Keratinocyte (primary cell): ENCODE measurements around the gene NKD1. TPM values are rescaled to one million over a fixed set of nuclear protein-coding genes. Genes with fewer than 3 reads are reported as not detected.

Source experiments
- DNase-seq: peaks from one replicate; pipeline ENCODE4 v3.0.0-alpha.2; 2011; ENCODE audit warnings: low read depth, missing footprints, low spot score
- FAIRE-seq: peaks from 2 replicates; lab custom pipeline; 2011; peaks lifted over from hg19 to GRCh38; lab: Jason Lieb, UNC
- H2AFZ ChIP-seq: 2 replicates; pipeline ENCODE4 v1.6.0; 2012; ENCODE audit warnings: low read length, control low read depth, inconsistent platforms; ENCODE audit not compliant: control insufficient read depth
- H3K27ac ChIP-seq: 2 replicates; pipeline ENCODE4 v1.5.1; 2011; ENCODE audit warnings: low read length; ENCODE audit not compliant: control insufficient read depth, insufficient read depth
- H3K27me3 ChIP-seq: 3 replicates; pipeline ENCODE4 v1.6.0; 2011; ENCODE audit warnings: low read length; ENCODE audit not compliant: control insufficient read depth, insufficient read depth; ENCODE audit errors: extremely low read depth
- H3K36me3 ChIP-seq, 2 experiments: 2 replicates in 1 of 2; 3 replicates in 1 of 2; pipeline ENCODE4 v1.5.1; 2011; ENCODE audit warnings: low read length in 2 of 2, mild to moderate bottlenecking in 1 of 2; ENCODE audit not compliant: control insufficient read depth in 2 of 2, insufficient read depth in 2 of 2; ENCODE audit errors: extremely low read depth in 1 of 2
- H3K4me1 ChIP-seq: 3 replicates; pipeline ENCODE4 v1.5.1; 2011; ENCODE audit warnings: low read length; ENCODE audit not compliant: control insufficient read depth, insufficient read depth; ENCODE audit errors: extremely low read depth
- H3K4me2 ChIP-seq: 3 replicates; pipeline ENCODE4 v1.6.0; 2011; ENCODE audit warnings: low read depth, low read length; ENCODE audit not compliant: control insufficient read depth, insufficient read depth; ENCODE audit errors: extremely low read depth
- H3K4me3 ChIP-seq, 3 experiments: fragments of 200-600 bp in 1 of 3; sonication (generic) in 1 of 3; 2 replicates in 2 of 3; 3 replicates in 1 of 3; pipeline ENCODE4 v1.5.1; 2011 to 2016; ENCODE audit warnings: low read length in 3 of 3, mild to moderate bottlenecking in 3 of 3, control low read depth in 2 of 3, inconsistent platforms in 1 of 3, low read depth in 1 of 3, mixed read lengths in 1 of 3, mixed run types in 1 of 3, moderate library complexity in 1 of 3; ENCODE audit not compliant: control insufficient read depth in 2 of 3, insufficient read depth in 2 of 3; ENCODE audit errors: extremely low read depth in 1 of 3
- H3K79me2 ChIP-seq: 2 replicates; pipeline ENCODE4 v1.6.0; 2012; ENCODE audit warnings: low read length; ENCODE audit not compliant: control insufficient read depth, insufficient read depth
- H3K9ac ChIP-seq: 3 replicates; pipeline ENCODE4 v1.6.0; 2011; ENCODE audit warnings: low read length; ENCODE audit not compliant: control insufficient read depth, insufficient read depth; ENCODE audit errors: extremely low read depth
- H3K9me1 ChIP-seq: 3 replicates; pipeline ENCODE4 v1.6.0; 2011; ENCODE audit warnings: low read length; ENCODE audit not compliant: control insufficient read depth, insufficient read depth; ENCODE audit errors: extremely low read depth
- H3K9me3 ChIP-seq: 2 replicates; pipeline ENCODE4 v1.5.1; 2012; ENCODE audit warnings: low read depth, low read length; ENCODE audit not compliant: control insufficient read depth
- H4K20me1 ChIP-seq: 3 replicates; pipeline ENCODE4 v1.6.0; 2011; ENCODE audit warnings: low read length; ENCODE audit not compliant: control insufficient read depth, insufficient read depth; ENCODE audit errors: extremely low read depth
- CTCF ChIP-seq, 3 experiments: IDR thresholded peaks in 1 of 3; conservative IDR thresholded peaks in 1 of 3; optimal IDR thresholded peaks in 1 of 3; 2 replicates in 2 of 3; 3 replicates in 1 of 3; pipeline versions ENCODE3 to v1.5.1; 2011; ENCODE audit warnings: low read length in 3 of 3, mild to moderate bottlenecking in 3 of 3, moderate library complexity in 2 of 3, control low read depth in 1 of 3, inconsistent platforms in 1 of 3; ENCODE audit not compliant: insufficient read depth in 2 of 3; ENCODE audit errors: extremely low read depth in 1 of 3
- EZH2 ChIP-seq: IDR thresholded peaks from one replicate; pipeline ENCODE4 v1.6.1; 2012; ENCODE audit warnings: inconsistent platforms, mild to moderate bottlenecking, low read length, moderate library complexity
- dilution Hi-C: fragments of 300-500 bp; cut with MboI; formaldehyde crosslinking; loops from one replicate; pipeline ENCODE4 v1.7.0; 2020; ENCODE audit warnings: low sequenced_read_pairs; ENCODE audit not compliant: extremely low pct_ligation_motif_present
- polyA plus RNA-seq, 5 experiments: library from polyadenylated mRNA; depleted of rRNA in 3 of 5; stranded (reverse) in 3 of 5; stranded (forward) in 1 of 5; unstranded in 1 of 5; fragments of >200 nt; gene quantifications; 1 replicate in 1 of 5; 2 replicates in 3 of 5; 3 replicates in 1 of 5; pipeline versions ENCODE4 v1.2.1 to v1.2.3, GENCODE V29; 2011 to 2012; ENCODE audit warnings: missing spikeins in 2 of 5, low read depth in 1 of 5, low replicate concordance in 1 of 5

The NKD1 gene
- polyA plus RNA-seq, 1 donor (not counting 4 experiments of a cell fraction or from before 2014, with no cell fraction given), result 0.62 TPM

GRCh38 chr16:50539053-50539695 lies 9.0 kb upstream of the NKD1 start:
- Histone ChIP-seq H3K27me3 (no peaks in the 10 kb centered on the region), H3K9me1 (no peaks in the 10 kb centered on the region), H3K79me2 (no peaks in the 10 kb centered on the region), H2AFZ (no peak overlapping the region), H3K36me3 (no peaks in the 10 kb centered on the region), H3K4me1 (peaks cover 18% of the 10 kb centered on the region), H3K27ac (no peak overlapping the region), H3K4me3 (peak overlapping the region in 2 of 3 experiments; percentile 14 to 26), H3K9me3 (no peaks in the 10 kb centered on the region), H4K20me1 (no peaks in the 10 kb centered on the region), H3K9ac (no peak overlapping the region), H3K4me2 (peak overlapping the region; percentile 33)
- TF ChIP-seq CTCF (optimal IDR thresholded peaks at IDR 0.05 in 1 of 3, IDR thresholded peaks at IDR 0.05 in 1 of 3, conservative IDR thresholded peaks at IDR 0.05 in 1 of 3; ENCODE audit: extremely low read depth in 1 of 3, insufficient read depth in 2 of 3, low read length in 3 of 3) (no peak), EZH2 (no peak)
- DNase-seq (no peak), FAIRE-seq (no peak)
- dilution Hi-C loops, result no loop called here

- Histone ChIP-seq H3K36me3 (no peaks in the 10 kb centered on the region), H3K4me3 (no peak overlapping the region), H3K27ac (no peak overlapping the region), H3K4me1 (peaks cover 18% of the 10 kb centered on the region), H2AFZ (no peak overlapping the region), H3K27me3 (no peaks in the 10 kb centered on the region), H3K9me3 (no peaks in the 10 kb centered on the region), H3K79me2 (no peaks in the 10 kb centered on the region), H4K20me1 (no peaks in the 10 kb centered on the region), H3K9me1 (no peaks in the 10 kb centered on the region), H3K9ac (no peak overlapping the region), H3K4me2 (no peak overlapping the region)
- TF ChIP-seq CTCF (optimal IDR thresholded peaks at IDR 0.05 in 1 of 3, IDR thresholded peaks at IDR 0.05 in 1 of 3, conservative IDR thresholded peaks at IDR 0.05 in 1 of 3; ENCODE audit: extremely low read depth in 1 of 3, insufficient read depth in 2 of 3, low read length in 3 of 3) (peak in 1 of 3 experiments; percentile 18), EZH2 (no peak)
- DNase-seq (no peak), FAIRE-seq (no peak)
- dilution Hi-C loops, result no loop called here
Observed at GRCh38 chr16:50539822-50540710, 8.1 kb upstream of the NKD1 start.
